Measurements from ENCODE around the gene CMTM5.

Gene CMTM5

GRCh38 chr14:23377573-23378563 is 1.0 kb downstream of the CMTM5 start:
- in situ Hi-C loops (cut with MboI; ENCODE audit: low pct_unique_long_range_greater_than_20kb, low sequenced_read_pairs, unreplicated experiment), result no loop called here
- TF ChIP-seq, protein P1, sequence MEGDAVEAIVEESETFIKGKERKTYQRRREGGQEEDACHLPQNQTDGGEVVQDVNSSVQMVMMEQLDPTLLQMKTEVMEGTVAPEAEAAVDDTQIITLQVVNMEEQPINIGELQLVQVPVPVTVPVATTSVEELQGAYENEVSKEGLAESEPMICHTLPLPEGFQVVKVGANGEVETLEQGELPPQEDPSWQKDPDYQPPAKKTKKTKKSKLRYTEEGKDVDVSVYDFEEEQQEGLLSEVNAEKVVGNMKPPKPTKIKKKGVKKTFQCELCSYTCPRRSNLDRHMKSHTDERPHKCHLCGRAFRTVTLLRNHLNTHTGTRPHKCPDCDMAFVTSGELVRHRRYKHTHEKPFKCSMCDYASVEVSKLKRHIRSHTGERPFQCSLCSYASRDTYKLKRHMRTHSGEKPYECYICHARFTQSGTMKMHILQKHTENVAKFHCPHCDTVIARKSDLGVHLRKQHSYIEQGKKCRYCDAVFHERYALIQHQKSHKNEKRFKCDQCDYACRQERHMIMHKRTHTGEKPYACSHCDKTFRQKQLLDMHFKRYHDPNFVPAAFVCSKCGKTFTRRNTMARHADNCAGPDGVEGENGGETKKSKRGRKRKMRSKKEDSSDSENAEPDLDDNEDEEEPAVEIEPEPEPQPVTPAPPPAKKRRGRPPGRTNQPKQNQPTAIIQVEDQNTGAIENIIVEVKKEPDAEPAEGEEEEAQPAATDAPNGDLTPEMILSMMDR (IDR thresholded peaks at IDR 0.05; ENCODE audit: extremely low read depth, insufficient read depth, missing control alignments), result no peak

DNA sequence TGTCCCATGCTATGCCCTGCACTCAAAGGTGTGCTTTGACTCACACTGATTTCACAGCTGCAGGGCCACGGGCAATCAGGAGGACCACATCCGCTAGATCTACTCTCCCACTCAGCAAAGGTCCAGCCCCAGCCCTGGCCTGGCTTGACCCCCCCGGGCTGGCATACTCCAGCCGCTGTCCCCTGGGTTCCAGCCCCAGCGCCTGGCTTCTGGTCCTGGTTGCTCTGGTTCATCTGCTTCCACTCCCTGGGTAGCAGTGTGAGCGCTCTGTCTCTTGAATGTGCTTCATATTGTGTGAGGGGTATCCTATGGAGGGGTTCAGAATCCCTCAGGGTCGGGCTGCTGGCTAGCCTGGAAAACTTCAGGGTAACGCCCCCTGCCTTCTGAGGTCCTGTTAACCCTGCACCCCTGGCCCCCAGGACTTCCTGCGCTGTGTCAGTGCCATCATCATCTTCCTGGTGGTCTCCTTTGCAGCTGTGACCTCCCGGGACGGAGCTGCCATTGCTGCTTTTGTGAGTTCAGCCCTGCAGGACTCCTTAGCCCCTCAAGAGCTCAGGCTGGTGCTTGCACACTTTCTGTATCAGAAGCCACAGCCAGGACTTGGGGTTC is 1.9 kb downstream of the CMTM5 start:
- DNase-seq (ENCODE audit: low spot score), result no peak
- in situ Hi-C loops (cut with MboI; ENCODE audit: low pct_unique_long_range_greater_than_20kb, low sequenced_read_pairs, unreplicated experiment), result no loop called here
- TF ChIP-seq, protein P1 (IDR thresholded peaks at IDR 0.05; ENCODE audit: extremely low read depth, insufficient read depth, missing control alignments), result no peak

More at GRCh38 chr14:23377573-23378563, 1.0 kb downstream of the CMTM5 start:
- no peak for DNase-seq (ENCODE audit: low spot score)

- peak; percentile 84 for DNase-seq (ENCODE audit: low spot score)
- in situ Hi-C loops (cut with MboI; ENCODE audit: low pct_unique_long_range_greater_than_20kb, low sequenced_read_pairs, unreplicated experiment), result no loop called here
Measured at GRCh38 chr14:23379366-23380196, 2.7 kb downstream of the CMTM5 start.

GRCh38 chr14:23380197-23380914 is 3.5 kb downstream of the CMTM5 start:
- TF ChIP-seq, protein P1 (IDR thresholded peaks at IDR 0.05; ENCODE audit: extremely low read depth, insufficient read depth, missing control alignments), result no peak
- no peak for DNase-seq (ENCODE audit: low spot score)
- in situ Hi-C loops (cut with MboI; ENCODE audit: low pct_unique_long_range_greater_than_20kb, low sequenced_read_pairs, unreplicated experiment), result no loop called here

More at GRCh38 chr14:23379366-23380196, 2.7 kb downstream of the CMTM5 start:
- TF ChIP-seq, protein P1 (IDR thresholded peaks at IDR 0.05; ENCODE audit: extremely low read depth, insufficient read depth, missing control alignments), result peak; percentile 97

DNA sequence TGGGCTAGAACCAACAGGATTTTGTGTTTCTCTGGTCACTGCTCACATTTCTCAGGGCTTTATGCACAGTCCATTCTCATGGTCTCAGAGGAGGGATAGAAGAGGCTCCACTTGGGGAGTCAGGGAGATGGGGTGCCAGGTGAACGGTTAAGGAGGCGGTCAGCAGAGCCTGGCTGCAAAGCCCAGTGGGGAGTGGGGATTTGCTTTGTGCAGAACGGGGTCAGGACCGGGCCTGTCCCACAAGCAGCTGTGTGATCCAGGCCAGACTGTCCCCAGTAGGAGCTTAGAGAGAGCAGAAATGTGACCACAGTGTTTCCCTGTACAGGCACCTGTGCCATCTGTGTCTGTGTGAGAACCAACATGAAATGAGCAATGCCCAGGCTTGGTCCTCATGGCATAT is 4.1 kb downstream of the CMTM5 start:
- TF ChIP-seq, protein P1 (IDR thresholded peaks at IDR 0.05; ENCODE audit: extremely low read depth, insufficient read depth, missing control alignments), result no peak
- DNase-seq (ENCODE audit: low spot score), result no peak
- in situ Hi-C loops (cut with MboI; ENCODE audit: low pct_unique_long_range_greater_than_20kb, low sequenced_read_pairs, unreplicated experiment), result no loop called here
